Measurements from ENCODE around the gene UNC5B.
A peak's percentile ranks its signal among the peaks of the same experiment; 100 is the strongest.
"Not testable (repeated sequence)": the region's sequence is repeated elsewhere in the genome, so short reads cannot be mapped to it uniquely, and the experiment has no call there.

UNC5B gene

GRCh38 chr10:71267508-71268240, 55.3 kb downstream of the UNC5B start:
- no peak for DNase-seq (ENCODE audit: low read depth in 3 of 3)

GRCh38 chr10:71268247-71268691, 55.9 kb downstream of the UNC5B start:
- DNase-seq (ENCODE audit: low read depth in 3 of 3) = no peak

GRCh38 chr10:71268758-71269157, 56.4 kb downstream of the UNC5B start:
- no peak for DNase-seq (ENCODE audit: low read depth in 3 of 3)

- no peak for DNase-seq (ENCODE audit: low read depth in 3 of 3)
These were observed 57.2 kb downstream of the UNC5B start for GRCh38 chr10:71269301-71270288.

- DNase-seq (ENCODE audit: low read depth in 3 of 3) = peak in 1 of 3 donors; percentile 33
These were observed 58.2 kb downstream of the UNC5B start for GRCh38 chr10:71270301-71271220.

GRCh38 chr10:71271662-71272055, 59.3 kb downstream of the UNC5B start:
- DNase-seq (ENCODE audit: low read depth in 3 of 3) = no peak

GRCh38 chr10:71272056-71272771, 59.8 kb downstream of the UNC5B start:
- no peak for DNase-seq (ENCODE audit: low read depth in 3 of 3)

- not testable (repeated sequence) for DNase-seq (ENCODE audit: low read depth in 3 of 3)
These were observed 60.6 kb downstream of the UNC5B start for GRCh38 chr10:71272974-71273373.

GRCh38 chr10:71273506-71273905, 61.1 kb downstream of the UNC5B start:
- no peak for DNase-seq (ENCODE audit: low read depth in 3 of 3)

- DNase-seq (ENCODE audit: low read depth in 3 of 3) = no peak
These were observed 62.8 kb downstream of the UNC5B start for GRCh38 chr10:71274901-71275796.

- DNase-seq (ENCODE audit: low read depth in 3 of 3) = no peak
These were observed 64.5 kb downstream of the UNC5B start for GRCh38 chr10:71276873-71277272.

- DNase-seq (ENCODE audit: low read depth in 3 of 3) = no peak
These were observed 65.7 kb downstream of the UNC5B start for GRCh38 chr10:71277914-71278665.

GRCh38 chr10:71278691-71279588, 66.6 kb downstream of the UNC5B start:
- no peak for DNase-seq (ENCODE audit: low read depth in 3 of 3)

- no peak for DNase-seq (ENCODE audit: low read depth in 3 of 3)
These were observed 67.3 kb downstream of the UNC5B start for GRCh38 chr10:71279590-71280170.

GRCh38 chr10:71280216-71280615, 67.8 kb downstream of the UNC5B start:
- no peak for DNase-seq (ENCODE audit: low read depth in 3 of 3)

- DNase-seq (ENCODE audit: low read depth in 3 of 3) = no peak
These were observed 68.5 kb downstream of the UNC5B start for GRCh38 chr10:71280825-71281224.

- DNase-seq (ENCODE audit: low read depth in 3 of 3) = no peak
These were observed 69.4 kb downstream of the UNC5B start for GRCh38 chr10:71281646-71282322.
